T-helper 2 cell (primary cell): ENCODE results near the gene TAS1R2.
A peak's percentile ranks its signal among the peaks of the same experiment; 100 is the strongest.
"Not testable (repeated sequence)": the region's sequence is repeated elsewhere in the genome, so short reads cannot be mapped to it uniquely, and the experiment has no call there.

Source experiments
- DNase-seq, 5 experiments: peaks; one replicate each; pipeline versions ENCODE4 v3.0.0 to v3.0.0-alpha.2; 2012 to 2022
- total RNA-seq, 2 donors: gene quantifications; one replicate each; lab custom pipeline; 2026; lab: John Stamatoyannopoulos, UW

TAS1R2 gene
- total RNA-seq, result 0.07 to 1.2 reads per million in 2 donors

DNA sequence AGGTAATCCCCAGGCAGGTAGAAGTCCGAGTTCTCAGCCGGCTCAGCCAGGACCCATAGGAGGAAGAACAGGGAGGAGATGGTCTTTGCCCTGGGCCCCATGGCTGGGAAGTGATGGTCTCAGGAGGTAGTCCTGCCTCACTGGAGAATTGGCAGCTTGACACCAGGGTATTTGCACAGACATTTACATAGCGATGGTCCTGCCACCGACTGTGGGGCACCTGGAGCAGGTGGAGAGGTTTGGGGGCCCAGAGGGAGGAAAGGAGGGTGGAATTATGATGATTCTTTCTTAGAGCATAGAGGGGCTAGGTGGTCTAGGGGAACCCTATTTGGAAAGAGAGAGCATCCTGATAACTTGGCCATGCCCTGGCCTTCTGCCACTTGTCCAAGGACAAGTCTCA is at the start of gene TAS1R2:
Gene TAS1R2, minus strand, starts transcription at position 101 of the 400 bp plus-strand sequence. Its CDS starts 0 bp downstream, at position 101.
- no peak for DNase-seq

DNA sequence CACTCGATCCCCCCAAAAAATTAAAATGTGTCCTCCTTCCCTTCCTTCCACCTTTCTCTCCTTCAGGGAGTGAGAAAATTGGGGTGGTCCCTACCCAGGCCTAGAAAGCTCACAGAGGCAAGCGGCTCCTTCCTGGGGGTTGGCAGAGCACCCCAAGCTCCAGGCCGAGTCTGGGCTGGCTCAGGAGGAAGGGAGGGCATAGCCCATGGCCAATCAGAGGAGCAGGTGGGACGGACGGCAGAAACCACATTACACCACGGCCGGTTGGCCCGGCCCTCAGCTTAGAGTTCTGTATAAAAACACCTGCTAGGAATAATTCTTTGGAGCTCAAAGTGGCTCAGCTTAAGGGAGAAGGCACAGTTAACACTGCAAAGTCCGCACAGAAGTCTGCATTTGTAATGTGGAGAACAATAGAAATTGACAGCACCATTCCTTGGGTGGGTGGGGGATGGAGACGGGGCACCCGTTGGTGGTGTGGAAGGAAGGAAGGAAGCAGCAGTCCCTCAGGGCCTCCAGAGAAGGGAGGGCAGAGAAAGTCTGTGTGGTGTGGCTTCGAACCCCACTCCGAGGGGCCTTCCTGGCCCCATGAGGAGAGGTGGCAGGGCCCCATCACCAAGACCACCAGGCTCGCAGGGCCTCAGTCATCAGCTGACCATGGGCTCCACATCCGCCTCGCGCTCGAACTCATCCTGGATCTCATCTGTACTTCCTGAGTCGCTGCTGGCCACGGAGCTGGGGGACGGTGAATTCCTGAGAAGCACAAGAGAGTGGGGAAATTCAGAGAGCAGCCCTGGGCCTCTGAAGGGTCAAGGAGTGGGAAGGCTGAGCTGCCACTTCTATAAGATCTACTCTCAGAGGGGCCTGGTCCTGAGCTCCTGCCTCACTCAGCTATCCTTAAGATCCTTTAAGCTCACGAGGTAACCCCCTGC is 48.7 kb upstream of the TAS1R2 start:
- no peak for DNase-seq

DNA sequence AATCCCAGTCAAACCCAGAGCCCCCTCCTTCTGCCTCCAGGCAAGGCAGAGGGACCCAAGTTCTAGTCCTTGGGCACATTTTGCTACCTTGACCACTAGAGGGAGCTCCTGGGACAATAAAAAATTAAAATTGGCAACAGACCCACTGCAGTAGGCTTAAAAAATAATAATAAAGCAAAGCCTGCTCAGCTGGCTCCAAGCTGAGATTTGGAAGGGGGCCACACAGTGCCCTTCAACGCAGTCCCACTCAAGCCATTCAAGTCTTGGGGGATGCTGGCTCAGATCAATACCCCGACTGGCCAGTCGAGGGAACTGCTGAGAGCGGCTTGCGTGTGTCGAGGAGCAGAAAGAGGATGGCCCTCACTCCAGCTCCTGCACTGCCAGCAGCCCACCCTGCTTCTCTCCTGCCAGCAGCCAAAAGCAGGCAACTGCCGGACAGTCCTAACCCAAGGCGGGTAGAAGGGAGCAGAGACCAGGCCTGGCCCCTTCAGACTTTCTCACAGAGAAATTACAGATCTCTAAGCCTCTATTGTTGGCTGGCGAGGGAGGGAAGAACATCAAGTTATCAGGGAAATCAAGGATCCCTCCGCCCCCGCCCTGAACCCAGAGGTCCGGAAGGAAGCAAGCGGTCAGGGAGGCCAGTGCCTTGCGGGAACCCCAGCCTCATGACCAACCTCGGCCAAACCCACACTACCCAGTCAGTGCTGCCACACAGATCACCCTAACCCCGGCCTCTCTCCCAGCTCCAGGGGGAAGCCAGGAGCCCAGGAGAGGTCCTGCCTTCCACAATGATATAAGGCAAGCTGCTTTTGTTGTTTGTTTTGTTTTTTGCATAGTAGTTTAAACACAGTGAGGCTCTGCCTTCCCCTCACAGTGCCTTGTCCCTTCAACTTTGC is 47.8 kb upstream of the TAS1R2 start:
- DNase-seq, result peak in 4 of 5 experiments; percentile 26 to 68 (median 46)

DNA sequence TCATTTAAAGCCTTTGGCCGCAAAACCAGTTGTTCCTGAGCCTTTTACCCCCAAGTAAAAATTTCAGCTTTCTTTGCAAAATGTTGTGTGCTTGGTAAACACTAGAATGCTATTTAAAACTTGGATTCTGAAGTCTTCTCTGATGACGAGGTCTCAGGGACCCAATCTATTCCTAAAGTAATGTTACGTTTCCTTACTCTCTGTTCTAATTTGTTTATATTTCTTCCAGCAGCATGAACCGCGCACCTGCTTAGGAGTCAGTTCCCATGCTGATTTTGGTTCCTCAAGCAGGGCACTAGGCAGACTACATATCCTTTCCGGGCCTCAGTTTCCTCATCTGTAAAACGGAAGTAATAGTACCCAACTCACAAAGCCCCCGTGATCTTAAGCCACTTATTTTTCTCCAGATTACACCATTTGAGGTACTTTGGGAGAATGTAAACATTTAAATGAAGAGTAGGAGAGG is 43.9 kb upstream of the TAS1R2 start:
- no peak for DNase-seq

DNA sequence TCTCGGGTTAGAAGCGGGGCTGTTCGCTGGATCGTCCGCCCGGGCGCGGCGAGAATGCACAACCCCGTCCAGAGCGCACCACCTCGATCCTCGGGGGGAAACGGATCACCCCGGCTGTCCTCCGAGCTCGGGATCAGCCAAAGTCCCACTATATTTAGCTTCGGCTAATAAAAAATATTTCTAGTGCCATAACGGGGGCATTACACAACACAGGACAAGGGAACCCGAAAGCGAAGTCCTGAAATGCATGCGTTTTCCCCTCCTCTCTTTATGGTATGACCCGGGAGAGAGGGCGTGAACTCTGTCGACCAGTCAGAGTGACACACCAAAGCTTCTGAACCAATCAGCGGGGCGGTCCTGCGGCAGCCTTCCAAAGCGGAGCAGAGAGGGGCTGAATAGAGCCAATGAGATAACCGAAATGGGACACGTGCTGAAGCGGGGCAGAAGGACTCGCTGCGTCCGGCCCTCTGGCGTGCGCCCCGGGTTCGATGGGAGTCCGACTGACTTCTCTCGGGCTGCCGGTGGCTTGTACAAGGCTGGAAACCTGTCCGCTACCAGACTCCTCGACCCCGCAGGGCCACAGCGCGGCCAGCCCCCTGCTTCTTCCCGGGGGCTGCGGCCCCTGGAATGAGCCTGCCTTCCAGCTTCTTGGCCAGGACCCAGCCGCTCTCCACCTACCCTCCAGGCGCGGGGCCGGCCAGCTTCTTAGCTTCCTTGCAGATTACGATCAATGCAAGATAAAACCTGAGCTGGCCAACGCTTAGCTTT is 43.2 kb upstream of the TAS1R2 start, which contains the start of gene ALDH4A1:
Gene ALDH4A1, minus strand, starts transcription at position 33 of the 768 bp plus-strand sequence. Its CDS starts 32 bp downstream, at position 1.
- peak; percentile 73 to 98 (median 91) for DNase-seq

DNA sequence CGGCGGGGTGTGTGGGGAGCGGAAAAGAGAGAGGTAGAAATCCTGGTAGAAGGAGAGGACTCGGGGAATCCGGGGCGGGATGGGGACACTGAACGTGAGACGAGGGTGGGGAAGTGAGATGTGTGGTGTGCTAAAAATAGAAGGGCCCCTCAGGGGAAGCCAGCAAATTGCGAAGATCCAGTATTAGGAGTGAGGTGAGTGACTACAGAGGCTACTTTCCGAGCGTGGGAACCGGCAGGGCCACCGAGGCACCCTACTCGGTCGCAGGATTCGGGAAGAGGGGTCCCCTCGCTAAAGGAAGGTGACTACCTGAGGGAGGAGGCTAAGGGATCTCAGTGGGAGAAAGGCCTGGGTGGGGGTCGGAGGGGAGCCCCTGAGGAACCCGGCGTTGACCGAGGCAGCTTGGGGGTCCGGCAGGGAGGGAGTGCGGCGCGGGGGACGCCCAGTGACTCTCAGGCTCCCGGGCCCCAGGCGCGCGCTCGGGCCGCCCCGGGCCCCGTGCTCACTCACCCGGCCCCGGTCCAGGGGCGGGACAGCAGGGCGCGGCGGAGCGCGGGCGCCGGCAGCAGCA is 42.6 kb upstream of the TAS1R2 start:
- DNase-seq, result no peak

DNA sequence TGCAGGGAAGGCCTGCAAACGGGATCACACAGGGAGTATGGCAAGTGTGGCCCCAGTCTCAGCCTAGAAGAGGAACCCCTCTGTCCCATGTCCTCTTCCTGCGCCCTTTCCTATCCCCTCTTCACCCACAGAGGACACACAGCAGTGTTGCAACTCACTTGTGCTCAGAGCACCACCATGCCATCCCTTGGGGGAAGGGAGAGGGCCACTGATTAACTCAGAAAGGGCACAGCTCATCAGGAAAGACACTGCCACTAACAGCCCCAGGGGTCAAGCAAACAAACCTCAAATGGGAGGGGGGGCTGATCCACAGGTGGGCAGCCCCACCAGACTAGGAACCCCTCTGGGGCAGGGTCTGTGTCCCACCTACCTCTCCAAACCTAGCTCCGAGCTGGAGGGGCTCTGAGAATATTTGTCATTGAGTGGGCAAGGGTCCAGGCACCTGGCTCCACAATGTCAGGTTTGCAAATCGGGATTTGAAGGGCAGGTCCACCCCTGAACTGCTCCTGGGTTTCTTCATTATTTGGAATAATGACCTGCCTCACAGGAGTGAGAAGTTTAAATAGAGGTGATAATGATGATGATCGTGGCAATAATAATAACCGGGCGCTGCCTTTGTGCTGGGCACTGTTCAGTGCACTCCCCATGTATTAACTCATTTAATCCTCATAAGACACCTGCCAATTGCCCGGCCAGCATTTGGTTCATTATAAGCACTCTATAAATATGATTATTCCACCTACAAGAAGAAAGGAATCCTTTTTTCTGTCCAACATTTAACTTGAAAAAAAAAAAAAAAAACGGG is 41.9 kb upstream of the TAS1R2 start:
- no peak for DNase-seq

DNA sequence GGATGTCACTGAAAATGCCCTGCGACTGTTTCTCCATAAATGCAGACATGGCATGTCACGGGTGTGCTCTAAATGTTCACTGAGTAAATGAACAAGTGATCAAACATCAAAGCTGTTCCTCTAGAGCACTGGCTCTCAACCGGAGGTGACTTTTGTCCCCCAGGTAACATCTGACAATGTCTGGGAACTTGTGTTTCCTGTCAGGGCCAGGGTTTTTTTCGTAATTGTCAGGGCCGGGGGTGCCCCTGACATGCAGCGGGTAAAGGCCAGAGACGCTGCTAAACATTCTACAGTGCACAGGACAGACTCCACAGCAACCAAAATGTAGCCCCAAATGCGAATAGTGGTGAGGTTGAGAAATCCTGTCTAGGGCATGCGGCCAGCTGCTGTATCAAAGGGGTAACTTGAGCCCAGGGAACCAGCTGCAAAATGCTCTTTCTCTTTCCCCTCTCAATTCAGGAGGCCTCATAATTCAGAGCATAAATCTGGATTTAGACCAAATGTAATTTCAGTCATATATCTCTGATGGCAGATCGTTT is 40.9 kb upstream of the TAS1R2 start:
- no peak for DNase-seq

DNA sequence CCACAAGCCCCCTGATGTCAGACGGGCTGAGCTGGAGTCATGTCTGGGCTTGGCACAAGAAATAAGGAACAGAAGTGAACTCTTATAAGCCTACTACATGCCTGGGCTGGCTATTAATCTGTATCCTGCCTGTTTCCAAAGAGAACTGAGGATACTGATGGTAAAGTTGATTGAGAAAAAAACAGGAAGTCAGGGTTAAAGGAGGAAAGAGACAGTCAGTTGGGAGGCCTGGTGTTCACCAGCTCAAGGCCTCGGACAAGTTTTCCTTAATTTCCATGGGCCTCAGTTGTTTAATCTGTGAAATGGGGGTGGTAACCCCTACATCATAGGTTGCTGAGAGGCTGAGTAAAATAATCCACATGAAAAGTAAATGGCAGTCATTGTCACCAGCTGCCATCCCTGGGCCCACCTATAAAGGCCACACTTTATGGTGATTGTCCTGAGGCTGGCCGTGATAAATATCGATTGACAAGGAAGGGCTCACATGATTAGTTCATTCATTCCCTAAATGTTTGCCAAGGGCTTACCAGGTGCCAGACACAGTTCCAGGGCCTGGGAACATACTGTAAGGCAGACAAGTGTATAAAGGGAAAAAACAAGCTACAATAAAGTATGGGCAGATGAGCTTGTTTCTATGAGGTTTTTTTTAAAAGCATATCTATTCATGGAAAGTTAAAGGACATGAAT is 40.0 kb upstream of the TAS1R2 start:
- DNase-seq, result no peak

DNA sequence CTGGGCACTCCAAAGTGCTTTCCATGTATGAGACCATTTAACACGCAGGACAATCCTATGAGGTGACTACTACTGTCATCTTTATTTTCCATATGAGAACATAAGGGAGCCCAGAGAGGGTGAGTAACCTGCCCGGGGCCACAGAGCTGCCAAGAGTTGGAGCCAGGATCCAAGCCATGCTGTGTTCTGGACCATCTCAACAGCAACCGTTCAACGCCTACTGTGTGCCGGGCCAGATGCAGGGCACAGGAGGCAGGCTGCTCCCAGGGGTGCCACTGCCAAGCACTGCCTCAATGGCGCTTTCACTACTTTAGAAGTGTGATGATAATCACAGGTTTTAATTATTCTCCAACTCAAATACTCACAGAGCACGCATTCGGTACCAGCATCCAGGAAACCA is 39.1 kb upstream of the TAS1R2 start:
- DNase-seq, result no peak

DNA sequence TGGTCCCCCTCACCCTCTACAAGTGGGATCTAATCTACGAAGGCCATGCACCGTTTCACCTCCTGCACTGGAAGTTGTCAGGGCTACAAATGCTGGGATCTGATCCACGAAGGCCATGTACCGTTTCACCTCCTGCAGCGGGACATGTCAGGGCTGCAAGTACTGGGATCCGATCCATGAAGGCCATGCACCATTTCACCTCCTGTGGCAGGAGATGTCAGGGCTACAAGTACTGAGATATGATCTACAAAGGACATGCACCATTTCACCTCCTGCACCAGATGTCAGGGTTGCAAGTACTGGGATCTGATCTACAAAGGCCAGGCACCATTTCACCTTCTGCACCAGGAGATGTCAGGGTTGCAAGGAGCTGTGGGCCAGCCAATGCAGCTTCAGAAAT is 35.9 kb upstream of the TAS1R2 start:
- no peak for DNase-seq

DNA sequence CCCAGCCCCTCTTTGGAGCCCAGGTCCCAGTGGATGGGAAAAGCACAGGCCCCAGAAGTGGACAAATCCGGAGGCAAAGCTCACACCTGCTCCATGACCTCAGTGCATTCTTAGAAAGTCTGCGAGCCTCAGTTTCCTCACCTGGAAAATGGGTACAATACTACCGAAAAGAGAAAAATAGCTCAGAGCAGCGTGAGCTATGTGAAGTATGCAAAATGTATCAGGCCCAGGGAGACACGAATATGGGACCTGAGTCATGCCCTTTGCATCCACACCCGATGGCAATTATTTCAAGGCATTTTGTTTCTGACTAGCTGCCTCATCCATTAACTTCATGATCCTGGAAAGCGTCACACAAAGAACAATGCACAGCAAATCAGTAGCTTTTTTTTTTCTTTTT is 33.7 kb upstream of the TAS1R2 start:
- DNase-seq, result no peak

DNA sequence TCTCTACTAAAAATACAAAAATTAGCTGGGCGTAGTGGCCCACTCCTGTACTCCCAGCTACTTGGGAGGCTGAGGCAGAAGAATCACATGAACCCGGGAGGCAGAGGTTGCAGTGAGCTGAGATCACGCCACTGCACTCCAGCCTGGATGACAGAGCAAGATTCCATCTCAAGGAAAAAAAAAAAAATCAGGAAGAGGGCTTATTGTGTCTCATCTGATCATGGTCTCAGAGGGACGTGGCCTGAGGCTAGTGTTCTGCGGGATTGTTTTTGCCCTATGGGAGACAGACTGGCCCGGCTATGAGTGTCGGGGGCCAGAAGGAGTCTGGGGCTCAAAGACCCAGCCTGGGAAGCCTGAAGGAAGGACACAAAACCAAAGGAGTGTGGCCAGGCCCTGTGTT is 32.4 kb upstream of the TAS1R2 start:
- DNase-seq, result not testable (repeated sequence)

DNA sequence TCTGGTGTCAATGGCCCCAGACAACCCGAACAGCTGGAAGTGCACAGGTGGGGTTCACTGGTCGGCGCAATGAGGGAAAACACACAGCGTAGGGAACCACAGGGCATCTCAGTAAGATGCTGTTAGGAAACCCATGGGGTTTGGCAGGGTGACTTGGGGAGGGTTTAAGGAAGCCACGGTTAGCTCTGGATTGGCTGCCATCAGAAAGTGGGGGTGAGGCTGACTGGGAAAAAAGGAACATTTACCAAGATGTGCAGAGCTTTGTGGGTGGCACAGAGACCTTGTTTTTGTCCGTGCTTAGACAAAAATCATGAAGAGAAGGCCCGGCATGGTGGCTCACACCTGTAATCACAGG is 31.9 kb upstream of the TAS1R2 start:
- DNase-seq, result no peak

DNA sequence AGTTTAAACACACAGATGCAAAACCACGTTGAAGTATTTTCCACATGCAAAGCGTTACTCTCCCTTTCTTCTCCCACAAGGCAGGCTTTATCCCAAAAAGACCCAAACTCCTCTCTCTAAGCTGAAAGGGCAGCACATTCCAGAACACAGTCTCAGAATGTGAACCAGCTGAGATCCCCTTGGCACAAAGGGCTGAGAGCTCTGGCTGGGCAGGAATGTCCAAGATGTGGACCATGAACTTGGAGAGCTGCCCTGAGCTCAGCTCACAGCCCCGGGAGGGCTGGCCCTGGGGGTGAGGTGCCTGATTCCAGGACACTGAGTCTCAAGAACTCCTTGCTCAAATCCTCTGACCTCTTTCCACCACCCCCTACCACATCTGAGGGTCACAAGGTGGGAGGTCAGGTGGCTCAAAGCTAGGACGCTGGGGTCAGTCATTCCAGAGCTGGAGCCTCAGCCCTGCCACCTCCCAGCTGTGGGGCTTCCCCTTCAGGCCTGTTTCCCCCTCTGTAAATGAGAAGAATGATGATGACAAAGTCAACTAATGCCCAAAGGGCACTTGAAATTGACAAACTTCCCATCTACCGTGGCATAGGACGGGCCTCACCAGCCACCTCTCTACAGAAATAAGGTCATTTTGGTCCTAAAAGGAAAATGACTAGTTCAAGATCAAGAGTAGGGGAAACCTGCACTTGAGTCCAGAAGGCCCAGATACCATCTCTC is 31.4 kb upstream of the TAS1R2 start:
- no peak for DNase-seq

DNA sequence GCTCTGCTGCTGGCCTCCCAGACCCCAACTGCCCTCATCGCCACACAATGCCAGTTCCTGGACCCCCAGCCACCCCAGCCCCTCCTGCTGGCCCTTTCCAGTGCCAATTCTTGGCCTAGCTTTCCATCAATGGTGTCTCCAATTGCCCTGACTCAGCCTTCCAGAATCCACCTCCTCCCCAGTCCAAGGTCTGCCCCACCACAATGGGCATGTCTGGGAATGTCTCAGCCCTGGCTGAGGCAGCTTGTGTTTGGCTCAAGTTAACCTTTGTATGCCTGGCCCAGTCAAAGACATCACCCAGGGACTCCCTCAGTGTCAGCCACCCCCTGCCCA is 26.5 kb upstream of the TAS1R2 start:
- no peak for DNase-seq

DNA sequence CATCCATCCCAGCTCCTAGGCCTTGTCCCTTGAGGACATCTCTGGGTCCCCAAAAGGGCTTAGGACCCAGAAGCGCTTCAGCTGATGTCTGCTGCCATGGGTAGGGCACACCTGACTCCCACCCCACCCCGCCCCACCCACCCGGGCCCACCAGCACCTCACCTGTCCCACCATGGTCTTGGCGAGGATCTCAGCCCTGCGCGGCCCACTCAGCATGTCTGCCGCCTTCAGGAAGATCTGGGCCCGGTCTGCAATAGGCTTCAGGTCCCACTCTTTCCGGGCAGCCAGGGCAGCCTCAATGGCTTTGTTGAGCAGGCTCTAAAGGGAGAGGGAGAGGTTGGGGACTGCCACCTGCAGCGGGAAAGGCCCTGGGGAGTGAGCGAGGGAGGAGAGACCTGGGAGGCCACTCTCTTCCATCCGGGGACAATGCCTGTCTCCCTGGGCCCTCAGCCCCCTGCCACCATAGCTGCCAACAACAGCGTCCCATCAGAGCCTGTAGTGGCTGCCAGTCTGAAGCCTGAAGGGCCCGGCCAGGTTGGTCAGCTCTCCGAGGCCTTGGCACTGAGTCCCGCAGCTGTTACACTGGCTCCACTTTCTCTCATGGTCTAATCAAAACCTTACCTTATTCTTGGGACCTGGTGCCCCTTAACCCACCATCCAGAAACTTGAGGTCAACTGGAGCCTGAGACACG is 26.0 kb upstream of the TAS1R2 start:
- no peak for DNase-seq

DNA sequence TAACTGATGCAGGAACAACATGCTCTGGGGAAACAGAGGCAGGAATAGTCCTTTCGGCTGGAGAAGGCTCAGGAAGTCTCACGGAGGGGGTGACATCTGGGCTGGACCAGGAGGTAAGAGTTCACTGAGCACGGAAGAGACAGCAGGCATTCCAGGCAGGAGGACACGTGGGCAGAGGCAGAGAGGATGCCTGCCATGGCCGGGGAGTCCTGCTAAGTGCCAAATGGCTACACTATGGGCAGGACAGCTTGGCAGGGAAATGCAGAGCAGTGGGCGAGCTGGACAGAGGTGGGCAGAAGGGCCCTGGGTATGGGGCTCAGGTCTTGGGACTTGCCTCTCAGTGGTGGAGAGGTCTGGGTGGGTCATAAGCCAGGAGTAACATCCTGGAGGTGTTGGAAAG is 25.3 kb upstream of the TAS1R2 start:
- DNase-seq, result no peak

DNA sequence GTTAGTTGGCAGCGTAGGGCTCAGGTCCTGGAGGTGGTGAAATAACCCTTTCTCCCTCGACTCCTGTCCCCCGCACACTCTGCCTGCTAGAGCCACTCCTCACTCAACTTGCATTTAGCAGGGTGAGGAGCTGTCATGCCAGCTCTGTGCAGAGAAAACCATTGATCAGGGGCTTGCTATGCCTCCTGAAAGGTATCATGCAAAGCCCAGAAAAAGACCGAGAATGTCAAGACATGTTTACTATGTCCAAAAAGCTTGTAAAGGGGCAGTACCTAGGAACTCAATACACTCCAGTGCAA is 24.9 kb upstream of the TAS1R2 start:
- no peak for DNase-seq
